ENCODE data around the gene TCIRG1.

TCIRG1 gene

GRCh38 chr11:68007498-68008380, 31.1 kb upstream of the TCIRG1 start:
- no peak for DNase-seq

- DNase-seq, result peak; percentile 79
Observed at GRCh38 chr11:68008381-68009337, 30.2 kb upstream of the TCIRG1 start.

GRCh38 chr11:68009391-68010089, 29.3 kb upstream of the TCIRG1 start:
- DNase-seq, result peak; percentile 9

GRCh38 chr11:68010090-68011041, 28.5 kb upstream of the TCIRG1 start, which contains the start of gene ALDH3B1:
Gene ALDH3B1, plus strand, starts transcription at chr11:68010327. Its CDS starts 4,971 bp downstream, at chr11:68015298.
- DNase-seq, result no peak

GRCh38 chr11:68011051-68011943, 27.5 kb upstream of the TCIRG1 start:
- DNase-seq, result no peak

- no peak for DNase-seq
Observed at GRCh38 chr11:68012044-68012842, 26.6 kb upstream of the TCIRG1 start.

- DNase-seq, result no peak
Observed at GRCh38 chr11:68012843-68013610, 25.8 kb upstream of the TCIRG1 start.

GRCh38 chr11:68013611-68014156, 25.1 kb upstream of the TCIRG1 start:
- DNase-seq, result no peak

- DNase-seq, result peak; percentile 11
Observed at GRCh38 chr11:68014157-68014946, 24.5 kb upstream of the TCIRG1 start.

GRCh38 chr11:68014947-68015447, 23.8 kb upstream of the TCIRG1 start:
- no peak for DNase-seq

GRCh38 chr11:68015467-68015866, 23.4 kb upstream of the TCIRG1 start:
- DNase-seq, result no peak

GRCh38 chr11:68016161-68016903, 22.5 kb upstream of the TCIRG1 start:
- DNase-seq, result no peak

GRCh38 chr11:68016904-68017817, 21.7 kb upstream of the TCIRG1 start:
- DNase-seq, result no peak

GRCh38 chr11:68017980-68018729, 20.7 kb upstream of the TCIRG1 start:
- no peak for DNase-seq

GRCh38 chr11:68018730-68019190, 20.1 kb upstream of the TCIRG1 start:
- no peak for DNase-seq
